ENCODE results near the gene TBRG1. TPM values are rescaled to one million over a fixed set of nuclear protein-coding genes. Genes with fewer than 3 reads are reported as not detected.

The TBRG1 gene
- total RNA-seq, 4 donors from 2014 or later = 25.4 to 61.0 (median 38.9) TPM

DNA sequence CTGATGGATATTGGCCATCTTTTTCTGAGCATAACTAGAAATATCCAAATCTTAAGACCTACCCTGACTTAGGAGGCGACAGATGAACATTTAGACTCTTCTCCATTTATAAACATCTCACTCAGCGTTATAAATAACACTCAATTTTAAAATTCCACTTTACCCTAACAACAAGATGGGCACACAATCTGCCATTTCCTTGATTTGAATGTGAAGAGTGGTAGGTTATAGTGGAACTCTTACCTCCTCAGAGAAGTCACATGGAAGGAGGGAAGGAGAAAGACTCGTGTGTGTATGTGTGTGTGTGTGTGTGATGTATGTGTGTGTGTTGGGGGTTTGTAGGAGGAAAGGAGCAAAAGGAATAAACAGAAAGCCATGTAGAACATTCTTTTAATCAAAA, 35.8 kb downstream of the TBRG1 start:
- no peaks in the 10 kb centered on the region for H3K9me3 ChIP-seq
- TF ChIP-seq, protein P1, sequence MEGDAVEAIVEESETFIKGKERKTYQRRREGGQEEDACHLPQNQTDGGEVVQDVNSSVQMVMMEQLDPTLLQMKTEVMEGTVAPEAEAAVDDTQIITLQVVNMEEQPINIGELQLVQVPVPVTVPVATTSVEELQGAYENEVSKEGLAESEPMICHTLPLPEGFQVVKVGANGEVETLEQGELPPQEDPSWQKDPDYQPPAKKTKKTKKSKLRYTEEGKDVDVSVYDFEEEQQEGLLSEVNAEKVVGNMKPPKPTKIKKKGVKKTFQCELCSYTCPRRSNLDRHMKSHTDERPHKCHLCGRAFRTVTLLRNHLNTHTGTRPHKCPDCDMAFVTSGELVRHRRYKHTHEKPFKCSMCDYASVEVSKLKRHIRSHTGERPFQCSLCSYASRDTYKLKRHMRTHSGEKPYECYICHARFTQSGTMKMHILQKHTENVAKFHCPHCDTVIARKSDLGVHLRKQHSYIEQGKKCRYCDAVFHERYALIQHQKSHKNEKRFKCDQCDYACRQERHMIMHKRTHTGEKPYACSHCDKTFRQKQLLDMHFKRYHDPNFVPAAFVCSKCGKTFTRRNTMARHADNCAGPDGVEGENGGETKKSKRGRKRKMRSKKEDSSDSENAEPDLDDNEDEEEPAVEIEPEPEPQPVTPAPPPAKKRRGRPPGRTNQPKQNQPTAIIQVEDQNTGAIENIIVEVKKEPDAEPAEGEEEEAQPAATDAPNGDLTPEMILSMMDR (IDR thresholded peaks at IDR 0.05) = no peak
- no peak for TF ChIP-seq POLR2A (IDR thresholded peaks at IDR 0.05)
- intact Hi-C loops (cut with DNase I; ENCODE audit: low total_unique reads) = no loop called here
- no peak overlapping the region for H3K27ac ChIP-seq
- no peak overlapping the region for H3K4me3 ChIP-seq
- DNase-seq = no peak
- no peaks in the 10 kb centered on the region for H3K27me3 ChIP-seq
- no peaks in the 10 kb centered on the region for H3K36me3 ChIP-seq
- no peaks in the 10 kb centered on the region for H3K4me1 ChIP-seq

DNA sequence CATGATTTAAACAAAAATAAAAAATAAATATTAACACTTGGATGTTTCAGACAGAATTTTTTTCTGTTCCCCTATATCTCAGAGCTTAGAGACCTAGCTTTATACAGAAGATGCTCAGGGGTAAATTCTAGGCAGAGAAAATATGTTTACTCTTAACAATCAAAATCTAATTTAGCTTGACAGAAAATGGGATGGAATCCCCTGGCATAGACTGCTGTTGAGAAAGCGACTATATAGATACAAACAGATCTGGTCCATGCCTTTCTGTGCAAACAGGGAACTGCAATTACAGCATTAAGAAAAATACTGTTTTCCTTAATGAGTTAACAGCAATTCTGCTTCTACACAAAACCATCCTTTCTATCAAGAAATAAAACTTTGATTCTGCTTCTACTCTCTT, 36.3 kb downstream of the TBRG1 start:
- Histone ChIP-seq H3K27ac (no peak overlapping the region), H3K9me3 (no peaks in the 10 kb centered on the region), H3K4me1 (no peaks in the 10 kb centered on the region), H3K36me3 (no peaks in the 10 kb centered on the region), H3K4me3 (no peak overlapping the region), H3K27me3 (no peaks in the 10 kb centered on the region)
- no peak for TF ChIP-seq POLR2A (IDR thresholded peaks at IDR 0.05)
- TF ChIP-seq, protein P1 (IDR thresholded peaks at IDR 0.05) = no peak
- intact Hi-C loops (cut with DNase I; ENCODE audit: low total_unique reads) = no loop called here
- no peak for DNase-seq

DNA sequence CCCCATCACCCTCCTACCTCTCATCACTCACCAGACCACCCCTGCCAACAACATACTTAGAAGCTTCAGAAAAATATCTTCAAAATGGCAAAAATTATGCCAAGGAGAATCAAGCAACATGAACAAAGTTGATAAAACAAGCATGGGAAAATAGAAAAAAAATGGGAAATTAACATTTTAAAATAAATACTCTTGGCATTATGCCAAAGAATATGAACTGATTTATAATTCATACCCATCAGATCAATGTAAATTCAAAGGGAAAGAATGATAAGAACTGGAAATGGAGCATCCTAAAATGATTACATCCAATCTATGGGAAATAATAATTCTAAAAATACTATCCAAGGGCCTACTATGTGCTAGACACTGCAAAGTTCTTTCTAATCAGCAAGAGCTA, 38.9 kb downstream of the TBRG1 start:
- Histone ChIP-seq H3K27me3 (no peaks in the 10 kb centered on the region), H3K9me3 (no peaks in the 10 kb centered on the region), H3K36me3 (no peaks in the 10 kb centered on the region), H3K4me3 (no peak overlapping the region), H3K27ac (no peak overlapping the region), H3K4me1 (no peaks in the 10 kb centered on the region)
- intact Hi-C loops (cut with DNase I; ENCODE audit: low total_unique reads) = no loop called here
- no peak for TF ChIP-seq POLR2A (IDR thresholded peaks at IDR 0.05)
- TF ChIP-seq, protein P1 (IDR thresholded peaks at IDR 0.05) = no peak
- DNase-seq = no peak

DNA sequence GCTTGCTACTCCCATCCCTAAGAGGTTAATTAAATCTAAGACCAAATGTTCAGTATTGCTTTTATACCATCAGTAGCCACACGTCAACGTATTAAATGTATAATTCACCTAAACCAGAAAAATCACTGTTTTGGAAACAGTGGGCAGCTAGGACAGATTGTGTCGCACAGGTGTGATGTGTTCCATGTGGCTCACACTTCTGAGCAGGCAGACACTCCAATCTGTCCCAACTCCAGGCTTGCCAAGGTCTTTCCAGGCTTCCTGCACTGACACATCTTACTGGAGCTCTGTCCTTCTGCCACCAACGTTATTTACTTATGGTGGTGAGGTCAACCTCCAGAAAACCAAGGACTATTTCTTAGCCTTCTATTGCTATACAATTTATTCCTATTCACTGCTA, 39.4 kb downstream of the TBRG1 start:
- intact Hi-C loops (cut with DNase I; ENCODE audit: low total_unique reads) = no loop called here
- no peaks in the 10 kb centered on the region for H3K36me3 ChIP-seq

DNA sequence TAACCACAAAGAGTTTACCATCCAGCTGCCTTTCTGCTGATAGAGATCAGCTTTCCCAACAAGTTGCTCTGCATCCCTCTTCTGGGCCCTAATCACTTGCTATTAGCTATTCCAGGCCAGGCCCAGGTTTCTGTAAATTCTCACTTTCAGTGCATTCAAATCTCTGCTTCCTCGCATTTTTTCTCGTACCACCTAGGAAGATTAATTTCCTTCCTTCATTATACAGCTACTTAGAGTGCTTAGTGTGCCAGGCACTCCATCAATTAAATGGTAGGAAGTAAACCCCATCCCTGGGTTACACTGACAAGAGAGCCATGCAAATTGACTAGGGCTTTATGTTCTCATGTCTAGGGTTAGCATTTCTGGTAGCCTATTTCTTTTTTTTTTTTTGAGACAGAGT, 41.2 kb downstream of the TBRG1 start:
- Histone ChIP-seq H3K4me1 (no peaks in the 10 kb centered on the region), H3K9me3 (no peaks in the 10 kb centered on the region), H3K27me3 (no peaks in the 10 kb centered on the region), H3K4me3 (no peak overlapping the region), H3K27ac (no peak overlapping the region), H3K36me3 (no peaks in the 10 kb centered on the region)
- no peak for DNase-seq
- TF ChIP-seq POLR2A (IDR thresholded peaks at IDR 0.05) = no peak
- TF ChIP-seq, protein P1 (IDR thresholded peaks at IDR 0.05) = no peak
- intact Hi-C loops (cut with DNase I; ENCODE audit: low total_unique reads) = no loop called here

More for the DNA sequence above, 39.4 kb downstream of the TBRG1 start:
- Histone ChIP-seq H3K27ac (no peak overlapping the region), H3K4me1 (no peaks in the 10 kb centered on the region), H3K4me3 (no peak overlapping the region), H3K9me3 (no peaks in the 10 kb centered on the region), H3K27me3 (no peaks in the 10 kb centered on the region)
- TF ChIP-seq, protein P1 (IDR thresholded peaks at IDR 0.05) = no peak
- no peak for TF ChIP-seq POLR2A (IDR thresholded peaks at IDR 0.05)
- no peak for DNase-seq

Measured in uterus (tissue), 4 donors.